HepG2 (cell line): ENCODE measurements around the gene ARL3. TPM values are rescaled to one million over a fixed set of nuclear protein-coding genes. Genes with fewer than 3 reads are reported as not detected.

Experiments used
- CENPT ChIP-seq: sonication (generic); formaldehyde crosslinking; IDR thresholded peaks from 2 replicates; pipeline ENCODE4 v1.8.0; 2022; ENCODE audit warnings: low read depth, mild to moderate bottlenecking, moderate library complexity, missing genetic modification reagents
- GLI4 ChIP-seq: sonication (generic); formaldehyde crosslinking; IDR thresholded peaks from 2 replicates; pipeline ENCODE4 v1.5.1; 2020; ENCODE audit warnings: missing genetic modification reagents, mild to moderate bottlenecking, moderate library complexity, borderline replicate concordance
- LCORL ChIP-seq, 2 experiments: fragments of 450-650 bp in 1 of 2; sonication (generic) in 1 of 2; formaldehyde crosslinking in 1 of 2; IDR thresholded peaks; 2 replicates each; pipeline versions ENCODE4 v1.5.0 to v1.6.1; 2017 to 2020; ENCODE audit warnings: antibody characterized with exemption in 1 of 2, missing genetic modification reagents in 1 of 2
- MEIS1 ChIP-seq: sonication (generic); formaldehyde crosslinking; IDR thresholded peaks from 2 replicates; pipeline ENCODE4 v1.9.0; 2021; ENCODE audit warnings: mild to moderate bottlenecking, missing genetic modification reagents, moderate library complexity, borderline replicate concordance
- MYNN ChIP-seq: sonication (generic); formaldehyde crosslinking; IDR thresholded peaks from 2 replicates; pipeline ENCODE4 v1.4.0; 2020; ENCODE audit warnings: mild to moderate bottlenecking, low read depth, missing genetic modification reagents
- NR2F2 ChIP-seq: IDR thresholded peaks from 2 replicates; pipeline ENCODE4 v1.6.1; 2012; ENCODE audit warnings: low read depth, inconsistent platforms, borderline replicate concordance
- SCMH1 ChIP-seq: sonication (generic); formaldehyde crosslinking; IDR thresholded peaks from 2 replicates; pipeline ENCODE4 v1.9.0; 2021; ENCODE audit warnings: missing genetic modification reagents, mild to moderate bottlenecking, borderline replicate concordance
- SETDB1 ChIP-seq: sonication (generic); formaldehyde crosslinking; IDR thresholded peaks from 2 replicates; pipeline ENCODE4 v1.5.1; 2020; ENCODE audit warnings: missing genetic modification reagents, mild to moderate bottlenecking, borderline replicate concordance
- ZFAT ChIP-seq: sonication (generic); formaldehyde crosslinking; conservative IDR thresholded peaks from 2 replicates; pipeline ENCODE4 v1.8.1; 2023; ENCODE audit warnings: missing genetic modification reagents, inconsistent platforms
- ZNF12 ChIP-seq: sonication (generic); formaldehyde crosslinking; IDR thresholded peaks from 2 replicates; pipeline ENCODE4 v1.5.0; 2020; ENCODE audit warnings: missing genetic modification reagents
- ZNF501 ChIP-seq: sonication (generic); formaldehyde crosslinking; IDR thresholded peaks from 2 replicates; pipeline ENCODE4 v1.5.1; 2020; ENCODE audit warnings: mild to moderate bottlenecking, moderate library complexity, missing genetic modification reagents
- ZNF557 ChIP-seq: sonication (generic); formaldehyde crosslinking; IDR thresholded peaks from 2 replicates; pipeline ENCODE4 v1.4.0; 2020; ENCODE audit warnings: missing genetic modification reagents
- ZNF841 ChIP-seq: sonication (generic); formaldehyde crosslinking; IDR thresholded peaks from 2 replicates; pipeline ENCODE4 v1.8.1; 2023; ENCODE audit warnings: missing genetic modification reagents, borderline replicate concordance
- polyA plus RNA-seq, 8 experiments: library from polyadenylated mRNA; depleted of rRNA in 3 of 8; stranded (reverse) in 7 of 8; unstranded in 1 of 8; fragments of >200 nt; fragmentation: Illumina TruSeq in 4 of 8; extraction: Trizol in 4 of 8; gene quantifications; 2 replicates each; pipeline versions ENCODE4 v1.2.1 to v1.2.3, GENCODE V29; 2011 to 2016; ENCODE audit warnings: low read depth in 4 of 8, missing spikeins in 1 of 8, mixed read lengths in 1 of 8; ENCODE audit not compliant: insufficient read depth in 1 of 8
- total RNA-seq, 5 experiments: library from RNA; depleted of rRNA; stranded (reverse); fragments of >200 nt; fragmentation: Illumina TruSeq; extraction: Trizol; gene quantifications; 2 replicates each; pipeline ENCODE4 v1.2.3, GENCODE V29; 2016; ENCODE audit warnings: low read depth in 1 of 5
- TF ChIP-seq, protein P1 (sequence below): sonication (generic); formaldehyde crosslinking; IDR thresholded peaks from 2 replicates; pipeline ENCODE4 v1.5.0; 2020; ENCODE audit warnings: missing genetic modification reagents, mild to moderate bottlenecking, borderline replicate concordance
- TF ChIP-seq, protein P2 (sequence below): IDR thresholded peaks from 2 replicates; pipeline ENCODE4 v1.6.1; 2016; ENCODE audit warnings: missing genetic modification reagents, missing compliant biosample characterization
- TF ChIP-seq, protein P3 (sequence below): fragments of 450-650 bp; IDR thresholded peaks from 2 replicates; pipeline ENCODE4 v1.6.1; 2017; ENCODE audit warnings: mild to moderate bottlenecking
- TF ChIP-seq, protein P4 (sequence below), 2 experiments: sonication (generic) in 1 of 2; formaldehyde crosslinking in 1 of 2; IDR thresholded peaks; 2 replicates each; pipeline versions ENCODE4 v1.4.0 to v1.6.1; 2018 to 2020; ENCODE audit warnings: missing genetic modification reagents in 2 of 2, borderline replicate concordance in 1 of 2, low read depth in 1 of 2, mild to moderate bottlenecking in 1 of 2, missing biosample characterization in 1 of 2
- TF ChIP-seq, protein P5 (sequence below): IDR thresholded peaks from 2 replicates; pipeline ENCODE4 v1.6.1; 2016; ENCODE audit warnings: low read depth

Gene ARL3
- total and polyA plus RNA-seq, 2 of the 13 experiments (the other 11 are each of a cell fraction or from before 2014, with no cell fraction given): 5.2 to 6.6 TPM

DNA sequence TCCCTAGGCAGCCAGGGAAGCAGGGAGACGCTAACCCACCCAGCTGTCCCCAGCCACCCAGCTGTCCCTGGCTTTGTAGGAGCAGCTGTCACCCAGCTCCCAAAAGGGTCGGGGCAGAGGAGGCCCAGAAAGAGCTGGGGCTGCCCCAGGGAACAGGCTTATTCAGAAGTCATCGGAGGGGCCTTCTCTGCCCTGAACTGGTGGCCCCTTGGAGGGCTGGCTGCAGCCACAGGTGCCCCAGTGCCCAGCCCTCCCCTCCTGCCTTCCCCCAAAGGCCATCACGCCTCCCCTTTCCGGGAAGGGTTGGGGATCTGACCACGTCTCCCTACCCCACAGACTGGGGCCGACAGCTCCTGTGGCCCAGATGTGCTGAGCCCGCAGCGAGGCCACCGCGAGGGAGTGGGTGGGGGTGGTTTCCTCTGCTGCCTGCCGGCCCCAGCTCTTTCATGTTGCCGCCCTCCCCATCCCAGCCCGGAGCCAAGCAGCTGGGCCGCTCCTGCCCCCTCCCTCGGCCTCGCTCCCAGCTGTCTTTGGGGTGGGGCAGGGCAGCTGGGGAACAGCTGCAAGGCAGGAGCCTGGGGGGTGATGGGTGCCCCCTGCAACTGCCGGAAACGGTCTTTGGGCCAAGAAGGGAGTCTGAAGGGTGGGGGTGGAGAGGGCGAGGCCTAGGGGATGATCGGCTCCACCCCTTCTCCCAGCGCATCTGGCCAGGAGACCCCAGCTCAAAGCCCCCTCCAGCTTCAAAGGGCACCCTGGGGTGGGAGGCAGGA, 53.1 kb downstream of the ARL3 start (continued):
- TF ChIP-seq, protein P1, sequence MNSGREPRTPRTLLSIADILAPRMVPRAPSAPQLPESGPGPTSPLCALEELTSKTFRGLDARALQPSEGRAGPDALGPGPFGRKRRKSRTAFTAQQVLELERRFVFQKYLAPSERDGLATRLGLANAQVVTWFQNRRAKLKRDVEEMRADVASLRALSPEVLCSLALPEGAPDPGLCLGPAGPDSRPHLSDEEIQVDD (CRISPR knock-in tag): no peak
- TF ChIP-seq NR2F2 (no peak), SCMH1 (CRISPR knock-in tag) (no peak), ZNF841 (no peak), LCORL (IDR thresholded peaks at IDR 0.05) (no peak), LCORL (CRISPR knock-in tag; IDR thresholded peaks at IDR 0.05) (peak; percentile 93), MEIS1 (CRISPR knock-in tag) (peak; percentile 62; the same call in 1 of the 2 replicates), CENPT (CRISPR knock-in tag) (no peak), ZNF557 (CRISPR knock-in tag) (no peak), GLI4 (no peak), ZNF12 (CRISPR knock-in tag) (no peak), MYNN (no peak), SETDB1 (CRISPR knock-in tag) (no peak), ZNF501 (CRISPR knock-in tag) (peak; percentile 75), ZFAT (no peak)
- TF ChIP-seq, protein P2, sequence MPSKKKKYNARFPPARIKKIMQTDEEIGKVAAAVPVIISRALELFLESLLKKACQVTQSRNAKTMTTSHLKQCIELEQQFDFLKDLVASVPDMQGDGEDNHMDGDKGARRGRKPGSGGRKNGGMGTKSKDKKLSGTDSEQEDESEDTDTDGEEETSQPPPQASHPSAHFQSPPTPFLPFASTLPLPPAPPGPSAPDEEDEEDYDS (CRISPR knock-in tag): no peak
- TF ChIP-seq, protein P3, sequence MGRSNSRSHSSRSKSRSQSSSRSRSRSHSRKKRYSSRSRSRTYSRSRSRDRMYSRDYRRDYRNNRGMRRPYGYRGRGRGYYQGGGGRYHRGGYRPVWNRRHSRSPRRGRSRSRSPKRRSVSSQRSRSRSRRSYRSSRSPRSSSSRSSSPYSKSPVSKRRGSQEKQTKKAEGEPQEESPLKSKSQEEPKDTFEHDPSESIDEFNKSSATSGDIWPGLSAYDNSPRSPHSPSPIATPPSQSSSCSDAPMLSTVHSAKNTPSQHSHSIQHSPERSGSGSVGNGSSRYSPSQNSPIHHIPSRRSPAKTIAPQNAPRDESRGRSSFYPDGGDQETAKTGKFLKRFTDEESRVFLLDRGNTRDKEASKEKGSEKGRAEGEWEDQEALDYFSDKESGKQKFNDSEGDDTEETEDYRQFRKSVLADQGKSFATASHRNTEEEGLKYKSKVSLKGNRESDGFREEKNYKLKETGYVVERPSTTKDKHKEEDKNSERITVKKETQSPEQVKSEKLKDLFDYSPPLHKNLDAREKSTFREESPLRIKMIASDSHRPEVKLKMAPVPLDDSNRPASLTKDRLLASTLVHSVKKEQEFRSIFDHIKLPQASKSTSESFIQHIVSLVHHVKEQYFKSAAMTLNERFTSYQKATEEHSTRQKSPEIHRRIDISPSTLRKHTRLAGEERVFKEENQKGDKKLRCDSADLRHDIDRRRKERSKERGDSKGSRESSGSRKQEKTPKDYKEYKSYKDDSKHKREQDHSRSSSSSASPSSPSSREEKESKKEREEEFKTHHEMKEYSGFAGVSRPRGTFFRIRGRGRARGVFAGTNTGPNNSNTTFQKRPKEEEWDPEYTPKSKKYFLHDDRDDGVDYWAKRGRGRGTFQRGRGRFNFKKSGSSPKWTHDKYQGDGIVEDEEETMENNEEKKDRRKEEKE: no peak
- TF ChIP-seq, protein P4, sequence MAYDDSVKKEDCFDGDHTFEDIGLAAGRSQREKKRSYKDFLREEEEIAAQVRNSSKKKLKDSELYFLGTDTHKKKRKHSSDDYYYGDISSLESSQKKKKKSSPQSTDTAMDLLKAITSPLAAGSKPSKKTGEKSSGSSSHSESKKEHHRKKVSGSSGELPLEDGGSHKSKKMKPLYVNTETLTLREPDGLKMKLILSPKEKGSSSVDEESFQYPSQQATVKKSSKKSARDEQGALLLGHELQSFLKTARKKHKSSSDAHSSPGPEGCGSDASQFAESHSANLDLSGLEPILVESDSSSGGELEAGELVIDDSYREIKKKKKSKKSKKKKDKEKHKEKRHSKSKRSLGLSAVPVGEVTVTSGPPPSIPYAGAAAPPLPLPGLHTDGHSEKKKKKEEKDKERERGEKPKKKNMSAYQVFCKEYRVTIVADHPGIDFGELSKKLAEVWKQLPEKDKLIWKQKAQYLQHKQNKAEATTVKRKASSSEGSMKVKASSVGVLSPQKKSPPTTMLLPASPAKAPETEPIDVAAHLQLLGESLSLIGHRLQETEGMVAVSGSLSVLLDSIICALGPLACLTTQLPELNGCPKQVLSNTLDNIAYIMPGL (CRISPR knock-in tag; IDR thresholded peaks at IDR 0.05; ENCODE audit: borderline replicate concordance in 1 of 2, low read depth in 1 of 2): peak; percentile 45 to 59; a peak in 2 of 4 replicates
- TF ChIP-seq, protein P5, sequence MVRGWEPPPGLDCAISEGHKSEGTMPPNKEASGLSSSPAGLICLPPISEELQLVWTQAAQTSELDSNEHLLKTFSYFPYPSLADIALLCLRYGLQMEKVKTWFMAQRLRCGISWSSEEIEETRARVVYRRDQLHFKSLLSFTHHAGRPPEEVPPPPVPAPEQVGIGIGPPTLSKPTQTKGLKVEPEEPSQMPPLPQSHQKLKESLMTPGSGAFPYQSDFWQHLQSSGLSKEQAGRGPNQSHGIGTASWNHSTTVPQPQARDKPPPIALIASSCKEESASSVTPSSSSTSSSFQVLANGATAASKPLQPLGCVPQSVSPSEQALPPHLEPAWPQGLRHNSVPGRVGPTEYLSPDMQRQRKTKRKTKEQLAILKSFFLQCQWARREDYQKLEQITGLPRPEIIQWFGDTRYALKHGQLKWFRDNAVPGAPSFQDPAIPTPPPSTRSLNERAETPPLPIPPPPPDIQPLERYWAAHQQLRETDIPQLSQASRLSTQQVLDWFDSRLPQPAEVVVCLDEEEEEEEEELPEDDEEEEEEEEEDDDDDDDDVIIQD: 0 out of 2 replicates have a peak, but pooled peaks have one; percentile 27
